DOHH2 (cell line): ENCODE measurements around the gene S100A4.
"Not testable (repeated sequence)": the region's sequence is repeated elsewhere in the genome, so short reads cannot be mapped to it uniquely, and the experiment has no call there.

ENCODE experiments used
- EZH2phosphoT487 ChIP-seq: fragments of 200-600 bp; sonication (generic); IDR thresholded peaks from 2 replicates; pipeline ENCODE4 v1.6.1; 2017; ENCODE audit warnings: borderline replicate concordance, mild to moderate bottlenecking, antibody characterized with exemption, low read length, moderate library complexity, mixed read lengths
- TF ChIP-seq, protein P1 (sequence below): fragments of 200-600 bp; sonication (generic); IDR thresholded peaks from one replicate; pipeline ENCODE4 v1.5.1; 2014; ENCODE audit warnings: antibody characterized with exemption, mild to moderate bottlenecking, low read depth, low read length; ENCODE audit not compliant: poor library complexity, severe bottlenecking

DNA sequence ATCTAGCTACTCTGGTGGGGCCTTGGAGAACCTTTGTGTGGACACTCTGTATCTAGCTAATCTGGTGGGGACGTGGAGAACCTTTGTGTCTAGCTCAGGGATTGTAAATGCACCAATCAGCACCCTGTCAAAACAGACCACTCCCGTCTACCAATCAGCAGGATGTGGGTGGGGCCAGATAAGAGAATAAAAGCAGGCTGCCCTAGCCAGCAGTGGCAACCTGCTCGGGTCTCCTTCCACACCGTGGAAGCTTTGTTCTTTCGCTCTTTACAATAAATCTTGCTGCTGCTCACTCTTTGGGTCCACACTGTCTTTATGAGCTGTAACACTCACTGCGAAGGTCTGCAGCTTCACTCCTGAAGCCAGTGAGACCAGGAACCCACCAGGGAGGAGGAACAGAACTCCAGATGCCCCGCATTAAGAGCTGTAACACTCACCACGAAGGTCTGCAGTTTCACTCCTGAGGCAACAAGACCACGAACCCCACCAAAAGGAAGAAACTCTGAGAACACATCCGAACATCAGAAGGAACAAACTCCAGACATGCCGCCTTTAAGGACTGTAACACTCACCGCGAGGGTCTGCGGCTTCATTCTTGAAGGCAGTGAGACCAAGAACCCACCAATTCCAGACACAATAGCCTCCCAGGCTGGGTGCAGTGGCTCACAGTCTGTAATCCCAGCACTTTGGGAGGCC lies 23.1 kb downstream of the S100A4 start:
- TF ChIP-seq, protein P1, sequence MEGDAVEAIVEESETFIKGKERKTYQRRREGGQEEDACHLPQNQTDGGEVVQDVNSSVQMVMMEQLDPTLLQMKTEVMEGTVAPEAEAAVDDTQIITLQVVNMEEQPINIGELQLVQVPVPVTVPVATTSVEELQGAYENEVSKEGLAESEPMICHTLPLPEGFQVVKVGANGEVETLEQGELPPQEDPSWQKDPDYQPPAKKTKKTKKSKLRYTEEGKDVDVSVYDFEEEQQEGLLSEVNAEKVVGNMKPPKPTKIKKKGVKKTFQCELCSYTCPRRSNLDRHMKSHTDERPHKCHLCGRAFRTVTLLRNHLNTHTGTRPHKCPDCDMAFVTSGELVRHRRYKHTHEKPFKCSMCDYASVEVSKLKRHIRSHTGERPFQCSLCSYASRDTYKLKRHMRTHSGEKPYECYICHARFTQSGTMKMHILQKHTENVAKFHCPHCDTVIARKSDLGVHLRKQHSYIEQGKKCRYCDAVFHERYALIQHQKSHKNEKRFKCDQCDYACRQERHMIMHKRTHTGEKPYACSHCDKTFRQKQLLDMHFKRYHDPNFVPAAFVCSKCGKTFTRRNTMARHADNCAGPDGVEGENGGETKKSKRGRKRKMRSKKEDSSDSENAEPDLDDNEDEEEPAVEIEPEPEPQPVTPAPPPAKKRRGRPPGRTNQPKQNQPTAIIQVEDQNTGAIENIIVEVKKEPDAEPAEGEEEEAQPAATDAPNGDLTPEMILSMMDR, result not testable (repeated sequence)
- not testable (repeated sequence) for TF ChIP-seq EZH2phosphoT487
